ENCODE data around the gene CASZ1. TPM values are rescaled to one million over a fixed set of nuclear protein-coding genes. Genes with fewer than 3 reads are reported as not detected.

CASZ1 gene
- polyA plus RNA-seq, 1 experiment = 0.06 TPM

DNA sequence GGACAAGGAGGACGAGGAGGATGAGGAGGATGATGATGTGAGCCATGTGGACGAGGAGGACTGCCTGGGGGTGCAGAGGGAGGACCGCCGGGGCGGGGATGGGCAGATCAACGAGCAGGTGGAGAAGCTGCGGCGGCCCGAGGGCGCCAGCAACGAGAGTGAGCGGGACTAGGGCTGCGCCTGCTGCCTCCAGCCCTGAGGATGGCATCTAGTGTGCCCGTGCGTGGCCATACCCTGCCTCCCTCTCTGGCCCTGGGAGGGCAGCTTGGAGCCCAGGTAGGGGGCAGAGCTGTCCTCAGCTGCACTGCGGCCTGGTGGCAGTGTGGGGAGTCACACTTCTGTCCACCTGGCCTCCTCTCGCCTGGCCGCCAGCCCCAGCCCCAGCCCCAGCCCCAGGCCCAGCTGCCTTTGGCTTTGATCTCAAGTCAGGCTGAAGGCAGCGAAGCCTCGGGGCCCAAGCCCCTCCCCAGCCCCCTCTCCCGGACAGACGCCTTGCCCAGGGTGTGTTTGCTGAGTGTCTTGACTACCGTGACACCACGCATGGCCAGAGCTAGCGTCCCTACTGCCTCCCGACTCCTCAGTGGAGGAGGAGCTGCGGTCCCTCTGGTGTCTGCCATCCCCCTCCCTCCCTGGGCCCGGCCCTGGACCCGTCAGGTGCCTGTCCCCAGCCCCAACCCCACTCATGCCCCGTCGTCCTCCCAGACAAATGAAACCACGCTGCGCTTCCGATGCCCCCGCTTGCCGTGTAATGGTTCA is 166.5 kb downstream of the CASZ1 start:
- ChIA-PET CTCF (interaction anchor here (0.6 kb wide), 1 partner anchor 200 kb away, joined by 3 read pairs; no protein-coding TSS in a partner anchor), POLR2A (no interaction called here)
- DNase-seq (ENCODE audit: low read depth, low spot score) = no peak
- Histone ChIP-seq H3K27me3 (ENCODE audit: control insufficient read depth, insufficient read depth, low read length) (no peaks in the 10 kb centered on the region), H3K9me3 (ENCODE audit: control insufficient read depth, insufficient read depth, low read length) (no peaks in the 10 kb centered on the region; the same call in 1 of the 2 replicates), H3K27ac (ENCODE audit: low read depth, low read length) (no peak overlapping the region), H3K4me3 (ENCODE audit: low read depth, low read length) (no peak overlapping the region)
- TF ChIP-seq, protein P1, sequence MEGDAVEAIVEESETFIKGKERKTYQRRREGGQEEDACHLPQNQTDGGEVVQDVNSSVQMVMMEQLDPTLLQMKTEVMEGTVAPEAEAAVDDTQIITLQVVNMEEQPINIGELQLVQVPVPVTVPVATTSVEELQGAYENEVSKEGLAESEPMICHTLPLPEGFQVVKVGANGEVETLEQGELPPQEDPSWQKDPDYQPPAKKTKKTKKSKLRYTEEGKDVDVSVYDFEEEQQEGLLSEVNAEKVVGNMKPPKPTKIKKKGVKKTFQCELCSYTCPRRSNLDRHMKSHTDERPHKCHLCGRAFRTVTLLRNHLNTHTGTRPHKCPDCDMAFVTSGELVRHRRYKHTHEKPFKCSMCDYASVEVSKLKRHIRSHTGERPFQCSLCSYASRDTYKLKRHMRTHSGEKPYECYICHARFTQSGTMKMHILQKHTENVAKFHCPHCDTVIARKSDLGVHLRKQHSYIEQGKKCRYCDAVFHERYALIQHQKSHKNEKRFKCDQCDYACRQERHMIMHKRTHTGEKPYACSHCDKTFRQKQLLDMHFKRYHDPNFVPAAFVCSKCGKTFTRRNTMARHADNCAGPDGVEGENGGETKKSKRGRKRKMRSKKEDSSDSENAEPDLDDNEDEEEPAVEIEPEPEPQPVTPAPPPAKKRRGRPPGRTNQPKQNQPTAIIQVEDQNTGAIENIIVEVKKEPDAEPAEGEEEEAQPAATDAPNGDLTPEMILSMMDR (IDR thresholded peaks at IDR 0.05; ENCODE audit: low read depth, low read length) = no peak

DNA sequence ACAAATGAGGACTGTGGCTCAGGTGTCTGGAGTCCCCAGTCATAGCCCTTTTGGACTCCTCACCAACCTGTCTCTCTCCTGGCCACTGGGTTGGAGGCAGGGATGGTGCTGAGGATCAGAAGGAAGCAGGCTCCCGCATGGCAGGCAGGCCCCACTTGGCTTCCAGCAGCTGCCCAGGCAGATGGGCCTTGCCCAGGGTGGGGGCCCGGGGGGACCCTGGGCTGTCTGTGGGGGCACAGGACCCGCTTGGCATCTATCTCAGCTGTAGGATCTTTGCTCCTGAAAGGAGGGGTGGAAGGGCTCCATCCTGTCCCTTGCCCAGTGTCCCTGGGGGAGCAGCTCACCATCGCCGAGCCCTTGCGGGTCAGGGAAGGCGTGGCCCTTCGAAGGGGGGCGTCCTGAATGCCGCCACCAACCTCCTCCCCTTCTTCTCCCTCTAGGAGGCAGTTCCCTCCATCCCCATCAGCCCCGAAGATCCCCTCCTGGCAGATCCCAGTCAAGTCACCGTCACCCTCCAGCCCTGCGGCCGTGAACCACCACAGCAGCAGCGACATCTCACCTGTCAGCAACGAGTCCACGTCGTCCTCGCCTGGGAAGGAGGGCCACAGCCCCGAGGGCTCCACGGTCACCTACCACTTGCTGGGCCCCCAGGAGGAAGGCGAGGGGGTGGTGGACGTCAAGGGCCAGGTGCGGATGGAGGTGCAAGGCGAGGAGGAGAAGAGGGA is 167.2 kb downstream of the CASZ1 start:
- TF ChIP-seq, protein P1 (IDR thresholded peaks at IDR 0.05; ENCODE audit: low read depth, low read length) = no peak
- POLR2A ChIA-PET = interaction anchor here (0.6 kb wide), 1 partner anchor 106 kb away, joined by 3 read pairs; no protein-coding TSS in a partner anchor
- Histone ChIP-seq H3K4me3 (ENCODE audit: low read depth, low read length) (no peak overlapping the region), H3K27me3 (ENCODE audit: control insufficient read depth, insufficient read depth, low read length) (no peaks in the 10 kb centered on the region), H3K9me3 (ENCODE audit: control insufficient read depth, insufficient read depth, low read length) (no peaks in the 10 kb centered on the region; the same call in 1 of the 2 replicates), H3K27ac (ENCODE audit: low read depth, low read length) (no peak overlapping the region)
- no peak for DNase-seq (ENCODE audit: low read depth, low spot score)
- CTCF ChIA-PET = no interaction called here

DNA sequence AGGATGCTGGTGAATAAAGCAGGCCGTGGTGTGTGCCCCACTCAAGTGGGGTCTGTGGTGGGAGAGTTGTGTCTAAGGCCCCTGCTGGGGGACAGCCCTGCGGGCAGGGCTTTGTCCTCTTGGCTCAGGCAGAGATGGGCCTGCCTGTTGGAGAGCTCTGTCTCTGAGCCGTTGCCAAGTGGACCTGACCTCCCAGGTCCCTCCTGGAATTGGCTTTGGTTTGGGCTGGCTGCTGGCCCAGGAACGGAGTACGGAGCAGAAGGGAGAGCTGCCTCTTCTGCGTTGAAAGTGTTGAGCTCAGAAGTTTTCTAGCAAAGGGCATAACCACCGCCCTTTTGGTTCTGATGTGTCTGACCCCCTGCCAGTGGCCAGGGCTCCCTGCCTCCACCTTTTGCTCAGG is 167.8 kb downstream of the CASZ1 start:
- ChIA-PET POLR2A (interaction anchor here (0.6 kb wide), 1 partner anchor 106 kb away, joined by 3 read pairs; no protein-coding TSS in a partner anchor), CTCF (no interaction called here)
- Histone ChIP-seq H3K27me3 (ENCODE audit: control insufficient read depth, insufficient read depth, low read length) (no peaks in the 10 kb centered on the region), H3K4me3 (ENCODE audit: low read depth, low read length) (no peak overlapping the region), H3K27ac (ENCODE audit: low read depth, low read length) (no peak overlapping the region), H3K9me3 (ENCODE audit: control insufficient read depth, insufficient read depth, low read length) (no peaks in the 10 kb centered on the region; the same call in 1 of the 2 replicates)
- DNase-seq (ENCODE audit: low read depth, low spot score) = no peak
- TF ChIP-seq, protein P1 (IDR thresholded peaks at IDR 0.05; ENCODE audit: low read depth, low read length) = no peak

DNA sequence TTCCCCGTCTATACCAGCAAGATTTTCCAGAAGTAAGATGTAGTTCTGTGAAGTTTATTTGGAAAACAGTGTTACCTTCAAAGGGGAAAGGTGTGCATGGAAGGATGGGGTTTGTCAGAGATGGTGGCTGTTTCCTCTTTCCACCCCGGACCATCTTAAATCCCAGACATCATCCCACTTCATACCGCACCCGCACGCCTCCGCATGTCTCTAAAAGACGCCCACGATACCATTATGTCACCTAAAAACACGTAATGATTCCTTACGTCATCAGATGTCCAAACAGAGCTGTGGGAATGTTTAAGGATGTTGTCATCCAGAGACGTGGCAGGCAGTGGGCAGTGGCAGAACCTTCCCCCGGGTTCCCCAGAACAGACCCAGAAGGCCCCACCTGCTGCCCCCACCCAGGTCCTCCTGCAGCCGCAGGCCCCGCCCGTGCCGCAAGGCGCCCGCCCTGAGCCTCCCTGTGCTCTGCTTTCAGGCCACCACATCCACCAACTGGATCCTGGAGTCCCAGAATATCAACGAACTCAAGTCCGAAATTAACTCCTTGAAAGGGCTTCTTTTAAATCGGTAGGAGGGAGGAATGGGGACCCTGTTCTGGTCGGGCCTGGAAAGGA is 169.5 kb downstream of the CASZ1 start:
- H3K4me3 ChIP-seq (ENCODE audit: low read depth, low read length) = no peak overlapping the region
- TF ChIP-seq, protein P1 (IDR thresholded peaks at IDR 0.05; ENCODE audit: low read depth, low read length) = no peak
- no peak for DNase-seq (ENCODE audit: low read depth, low spot score)
- CTCF ChIA-PET = interaction anchor here (0.5 kb wide), 1 partner anchor 170 kb away, joined by 4 read pairs; no protein-coding TSS in a partner anchor
- H3K9me3 ChIP-seq (ENCODE audit: control insufficient read depth, insufficient read depth, low read length) = no peaks in the 10 kb centered on the region; the same call in 1 of the 2 replicates
- POLR2A ChIA-PET = no interaction called here
- no peaks in the 10 kb centered on the region for H3K27me3 ChIP-seq (ENCODE audit: control insufficient read depth, insufficient read depth, low read length)
- no peak overlapping the region for H3K27ac ChIP-seq (ENCODE audit: low read depth, low read length)
